HepG2 (cell line): ENCODE results near the gene TNS1. TPM values are rescaled to one million over a fixed set of nuclear protein-coding genes. Genes with fewer than 3 reads are reported as not detected.

Experiments used
- AGO2 ChIP-seq: fragments of 200-400 bp; formaldehyde crosslinking; optimal IDR thresholded peaks from 2 replicates; pipeline ENCODE3; 2017; ENCODE audit warnings: mild to moderate bottlenecking, low read depth, low read length, moderate library complexity
- ARID5B ChIP-seq: IDR thresholded peaks from 2 replicates; pipeline ENCODE4 v1.4.0; 2020; ENCODE audit warnings: mild to moderate bottlenecking, missing genetic modification reagents
- ASH2L ChIP-seq: fragments of 300-600, 200-600 bp; sonication (generic); IDR thresholded peaks from 2 replicates; pipeline ENCODE4 v1.7.0; 2017; ENCODE audit warnings: low read depth, mild to moderate bottlenecking, moderate library complexity, mixed read lengths, low read length; ENCODE audit not compliant: insufficient read length
- ATF5 ChIP-seq: sonication (generic); formaldehyde crosslinking; IDR thresholded peaks from 2 replicates; pipeline ENCODE4 v1.4.0; 2020; ENCODE audit warnings: mild to moderate bottlenecking, low read depth, missing genetic modification reagents
- KAT8 ChIP-seq: IDR thresholded peaks from 2 replicates; pipeline ENCODE4 v1.6.1; 2016; ENCODE audit warnings: missing genetic modification reagents, missing compliant biosample characterization
- MAFG ChIP-seq: sonication (generic); formaldehyde crosslinking; IDR thresholded peaks from 2 replicates; pipeline ENCODE4 v1.5.1; 2020; ENCODE audit warnings: mild to moderate bottlenecking, missing genetic modification reagents
- MAFK ChIP-seq, 2 experiments: IDR thresholded peaks in 1 of 2; conservative IDR thresholded peaks in 1 of 2; 2 replicates each; pipeline ENCODE4 v1.6.1; 2011; ENCODE audit warnings: improper control_type of control experiment in 2 of 2, low read length in 2 of 2
- NFE2L2 ChIP-seq: fragments of 150-350 bp; IDR thresholded peaks from 2 replicates; pipeline ENCODE4 v1.6.1; 2014; ENCODE audit warnings: low read length
- SP2 ChIP-seq: sonication (generic); formaldehyde crosslinking; IDR thresholded peaks from 2 replicates; pipeline ENCODE4 v1.5.1; 2020; ENCODE audit warnings: mild to moderate bottlenecking, missing genetic modification reagents
- TFE3 ChIP-seq: IDR thresholded peaks from 2 replicates; pipeline ENCODE4 v1.6.1; 2016
- UBTF ChIP-seq: sonication (generic); formaldehyde crosslinking; IDR thresholded peaks from 2 replicates; pipeline ENCODE4 v1.4.0; 2020; ENCODE audit warnings: mild to moderate bottlenecking, missing genetic modification reagents
- ZKSCAN5 ChIP-seq: sonication (generic); formaldehyde crosslinking; IDR thresholded peaks from 2 replicates; pipeline ENCODE4 v1.5.1; 2020; ENCODE audit warnings: mild to moderate bottlenecking, missing genetic modification reagents
- ZNF362 ChIP-seq: sonication (generic); formaldehyde crosslinking; IDR thresholded peaks from 2 replicates; pipeline ENCODE4 v1.4.0; 2020; ENCODE audit warnings: missing genetic modification reagents, mild to moderate bottlenecking, borderline replicate concordance
- ZNF382 ChIP-seq: sonication (generic); formaldehyde crosslinking; IDR thresholded peaks from 2 replicates; pipeline ENCODE4 v1.5.0; 2020; ENCODE audit warnings: missing genetic modification reagents, mild to moderate bottlenecking, borderline replicate concordance
- ZNF546 ChIP-seq: sonication (generic); formaldehyde crosslinking; conservative IDR thresholded peaks from 2 replicates; pipeline ENCODE4 v1.8.1; 2023; ENCODE audit warnings: mild to moderate bottlenecking, missing genetic modification reagents
- ZNF547 ChIP-seq: sonication (generic); formaldehyde crosslinking; IDR thresholded peaks from 2 replicates; pipeline ENCODE4 v1.5.1; 2020; ENCODE audit warnings: mild to moderate bottlenecking, missing genetic modification reagents
- ZNF577 ChIP-seq: sonication (generic); formaldehyde crosslinking; IDR thresholded peaks from 2 replicates; pipeline ENCODE4 v1.4.0; 2020; ENCODE audit warnings: mild to moderate bottlenecking, low read depth, missing genetic modification reagents, borderline replicate concordance
- ZNF703 ChIP-seq: sonication (generic); formaldehyde crosslinking; IDR thresholded peaks from 2 replicates; pipeline ENCODE4 v1.5.1; 2020; ENCODE audit warnings: missing genetic modification reagents, mild to moderate bottlenecking, moderate library complexity, borderline replicate concordance
- ZNF768 ChIP-seq: sonication (generic); formaldehyde crosslinking; IDR thresholded peaks from 2 replicates; pipeline ENCODE4 v1.4.0; 2020; ENCODE audit warnings: missing genetic modification reagents
- polyA plus RNA-seq, 8 experiments: library from polyadenylated mRNA; depleted of rRNA in 3 of 8; stranded (reverse) in 7 of 8; unstranded in 1 of 8; fragments of >200 nt; fragmentation: Illumina TruSeq in 4 of 8; extraction: Trizol in 4 of 8; gene quantifications; 2 replicates each; pipeline versions ENCODE4 v1.2.1 to v1.2.3, GENCODE V29; 2011 to 2016; ENCODE audit warnings: low read depth in 4 of 8, missing spikeins in 1 of 8, mixed read lengths in 1 of 8; ENCODE audit not compliant: insufficient read depth in 1 of 8
- total RNA-seq, 5 experiments: library from RNA; depleted of rRNA; stranded (reverse); fragments of >200 nt; fragmentation: Illumina TruSeq; extraction: Trizol; gene quantifications; 2 replicates each; pipeline ENCODE4 v1.2.3, GENCODE V29; 2016; ENCODE audit warnings: low read depth in 1 of 5

Gene TNS1
- total and polyA plus RNA-seq, 2 of the 13 experiments (the other 11 are each of a cell fraction or from before 2014, with no cell fraction given) = 1.9 to 118 TPM

- no peak for TF ChIP-seq ZNF577 (CRISPR knock-in tag)
- TF ChIP-seq ZKSCAN5 (CRISPR knock-in tag) = peak; percentile 37; the same call in 1 of the 2 replicates
- no peak for TF ChIP-seq UBTF
- no peak for TF ChIP-seq TFE3 (CRISPR knock-in tag)
- no peak for TF ChIP-seq ATF5 (CRISPR knock-in tag)
- TF ChIP-seq ZNF362 (CRISPR knock-in tag) = no peak
- no peak for TF ChIP-seq MAFK (conservative IDR thresholded peaks at IDR 0.05 in 1 of 2, IDR thresholded peaks at IDR 0.05 in 1 of 2; ENCODE audit: low read length in 2 of 2)
- no peak for TF ChIP-seq SP2 (CRISPR knock-in tag)
- TF ChIP-seq ZNF703 (CRISPR knock-in tag) = no peak
- TF ChIP-seq ZNF547 = no peak
- TF ChIP-seq ARID5B (CRISPR knock-in tag) = 0 out of 2 replicates have a peak, but pooled peaks have one; percentile 18
- no peak for TF ChIP-seq AGO2
- TF ChIP-seq KAT8 (CRISPR knock-in tag) = no peak
- no peak for TF ChIP-seq MAFG (CRISPR knock-in tag)
- no peak for TF ChIP-seq ZNF546 (CRISPR knock-in tag)
- peak; percentile 10 for TF ChIP-seq ASH2L
- TF ChIP-seq ZNF382 = no peak
- TF ChIP-seq ZNF768 (CRISPR knock-in tag) = peak; percentile 89
- no peak for TF ChIP-seq NFE2L2
These were observed 209.9 kb downstream of the TNS1 start (continued) for GRCh38 chr2:217792626-217793527.
